ENCODE results near the gene TBPL2. TPM values are rescaled to one million over a fixed set of nuclear protein-coding genes. Genes with fewer than 3 reads are reported as not detected.

TBPL2 gene
- total RNA-seq, 1 donor from 2014 or later, result not detected

- no peak for TF ChIP-seq CTCF (IDR thresholded peaks at IDR 0.05; ENCODE audit: insufficient read depth, low read length, severe bottlenecking)
- Histone ChIP-seq H3K4me3 (ENCODE audit: low read depth, low read length) (peak within 1 kb of the TSS; percentile 77), H3K36me3 (ENCODE audit: control insufficient read depth, insufficient read depth, low read length) (no peaks in the 10 kb centered on the region), H3K27me3 (ENCODE audit: control insufficient read depth, insufficient read depth, low read length) (no peaks in the 10 kb centered on the region)
- FAIRE-seq, result no peak
- peak; percentile 64 for DNase-seq (ENCODE audit: low read depth)
These were observed 28.7 kb downstream of the TBPL2 start, which contains the start of gene ATG14 for GRCh38 chr14:55411426-55412389. Gene ATG14, minus strand, starts transcription at chr14:55411830. Its CDS starts 8 bp downstream, at chr14:55411822.

GRCh38 chr14:55410876-55411275 is 29.5 kb downstream of the TBPL2 start:
- TF ChIP-seq CTCF (IDR thresholded peaks at IDR 0.05; ENCODE audit: insufficient read depth, low read length, severe bottlenecking), result no peak
- FAIRE-seq, result no peak
- Histone ChIP-seq H3K27me3 (ENCODE audit: control insufficient read depth, insufficient read depth, low read length) (no peaks in the 10 kb centered on the region), H3K4me3 (ENCODE audit: low read depth, low read length) (peak overlapping the region; percentile 77), H3K36me3 (ENCODE audit: control insufficient read depth, insufficient read depth, low read length) (no peaks in the 10 kb centered on the region)
- no peak for DNase-seq (ENCODE audit: low read depth)

GRCh38 chr14:55404173-55404854 is 36.1 kb downstream of the TBPL2 start:
- Histone ChIP-seq H3K4me3 (ENCODE audit: low read depth, low read length) (no peak overlapping the region), H3K36me3 (ENCODE audit: control insufficient read depth, insufficient read depth, low read length) (no peaks in the 10 kb centered on the region)
- no peak for FAIRE-seq

GRCh38 chr14:55401751-55402150 is 38.7 kb downstream of the TBPL2 start:
- Histone ChIP-seq H3K4me3 (ENCODE audit: low read depth, low read length) (no peak overlapping the region), H3K27me3 (ENCODE audit: control insufficient read depth, insufficient read depth, low read length) (no peaks in the 10 kb centered on the region), H3K36me3 (ENCODE audit: control insufficient read depth, insufficient read depth, low read length) (no peaks in the 10 kb centered on the region)
- FAIRE-seq (peak; percentile 52), DNase-seq (ENCODE audit: low read depth) (no peak)
- TF ChIP-seq CTCF (IDR thresholded peaks at IDR 0.05; ENCODE audit: insufficient read depth, low read length, severe bottlenecking), result no peak

More at GRCh38 chr14:55404173-55404854, 36.1 kb downstream of the TBPL2 start:
- DNase-seq (ENCODE audit: low read depth), result no peak
- H3K27me3 ChIP-seq (ENCODE audit: control insufficient read depth, insufficient read depth, low read length), result no peaks in the 10 kb centered on the region
- TF ChIP-seq CTCF (IDR thresholded peaks at IDR 0.05; ENCODE audit: insufficient read depth, low read length, severe bottlenecking), result no peak

- Histone ChIP-seq H3K27me3 (ENCODE audit: control insufficient read depth, insufficient read depth, low read length) (no peaks in the 10 kb centered on the region), H3K4me3 (ENCODE audit: low read depth, low read length) (no peak overlapping the region), H3K36me3 (ENCODE audit: control insufficient read depth, insufficient read depth, low read length) (no peaks in the 10 kb centered on the region)
- DNase-seq (ENCODE audit: low read depth) (no peak), FAIRE-seq (no peak)
- no peak for TF ChIP-seq CTCF (IDR thresholded peaks at IDR 0.05; ENCODE audit: insufficient read depth, low read length, severe bottlenecking)
These were observed 40.6 kb downstream of the TBPL2 start for GRCh38 chr14:55399852-55400251.
